Gastroesophageal sphincter (tissue), 3 donors: Measurements from ENCODE around the gene TLX1.

Source experiments
- POLR2A ChIP-seq, 2 donors: fragments of 450-650 bp; IDR thresholded peaks; one replicate each; pipeline ENCODE4 v1.6.1; 2017; ENCODE audit warnings: antibody characterized with exemption in 2 of 2, mild to moderate bottlenecking in 2 of 2, moderate library complexity in 1 of 2
- POLR2AphosphoS5 ChIP-seq: sonication (generic); formaldehyde crosslinking; IDR thresholded peaks from one replicate; pipeline ENCODE4 v1.6.1; 2017; ENCODE audit warnings: antibody characterized with exemption
- TF ChIP-seq, protein P1 (sequence below), 4 experiments: fragments of 200-600 bp in 2 of 4; fragments of 450-650 bp in 2 of 4; sonication (generic) in 1 of 4; IDR thresholded peaks; one replicate each; pipeline ENCODE4 v1.5.1; 2017 to 2019; ENCODE audit warnings: antibody characterized with exemption in 4 of 4, mild to moderate bottlenecking in 2 of 4, moderate library complexity in 2 of 4

DNA sequence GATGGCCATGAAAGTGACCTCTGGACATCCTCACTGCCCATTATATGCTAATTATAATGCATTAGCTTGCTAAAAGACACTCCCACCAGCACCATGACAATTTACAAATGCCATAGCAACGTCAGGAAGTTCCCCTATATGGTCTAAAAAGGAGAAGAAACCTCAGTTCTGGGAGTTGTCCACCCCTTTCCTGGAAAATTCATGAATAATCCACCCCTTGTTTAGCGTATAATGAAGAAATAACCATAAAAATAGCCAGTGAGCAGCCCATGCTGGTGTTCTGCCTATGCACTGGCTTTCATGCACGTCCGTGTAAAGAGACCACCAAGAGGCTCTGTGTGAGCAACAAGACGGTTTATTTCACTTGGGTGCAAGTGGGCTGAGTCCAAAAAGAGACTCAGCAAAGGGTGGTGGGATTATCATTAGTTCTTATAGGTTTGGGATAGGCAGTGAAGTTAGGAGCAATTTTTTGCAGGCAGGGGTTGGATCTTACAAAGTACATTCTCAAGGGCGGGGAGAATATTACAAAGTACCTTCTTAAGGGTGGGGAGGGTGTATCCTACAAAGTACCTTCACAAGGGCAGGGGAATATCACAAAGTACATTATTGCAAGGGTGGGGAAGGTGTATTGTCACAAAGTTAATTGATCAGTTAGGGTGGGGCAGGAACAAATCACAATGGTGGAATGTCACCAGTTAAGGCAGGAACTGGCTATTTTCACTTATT is 52.5 kb downstream of the TLX1 start:
- TF ChIP-seq, protein P1, sequence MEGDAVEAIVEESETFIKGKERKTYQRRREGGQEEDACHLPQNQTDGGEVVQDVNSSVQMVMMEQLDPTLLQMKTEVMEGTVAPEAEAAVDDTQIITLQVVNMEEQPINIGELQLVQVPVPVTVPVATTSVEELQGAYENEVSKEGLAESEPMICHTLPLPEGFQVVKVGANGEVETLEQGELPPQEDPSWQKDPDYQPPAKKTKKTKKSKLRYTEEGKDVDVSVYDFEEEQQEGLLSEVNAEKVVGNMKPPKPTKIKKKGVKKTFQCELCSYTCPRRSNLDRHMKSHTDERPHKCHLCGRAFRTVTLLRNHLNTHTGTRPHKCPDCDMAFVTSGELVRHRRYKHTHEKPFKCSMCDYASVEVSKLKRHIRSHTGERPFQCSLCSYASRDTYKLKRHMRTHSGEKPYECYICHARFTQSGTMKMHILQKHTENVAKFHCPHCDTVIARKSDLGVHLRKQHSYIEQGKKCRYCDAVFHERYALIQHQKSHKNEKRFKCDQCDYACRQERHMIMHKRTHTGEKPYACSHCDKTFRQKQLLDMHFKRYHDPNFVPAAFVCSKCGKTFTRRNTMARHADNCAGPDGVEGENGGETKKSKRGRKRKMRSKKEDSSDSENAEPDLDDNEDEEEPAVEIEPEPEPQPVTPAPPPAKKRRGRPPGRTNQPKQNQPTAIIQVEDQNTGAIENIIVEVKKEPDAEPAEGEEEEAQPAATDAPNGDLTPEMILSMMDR (IDR thresholded peaks at IDR 0.05), result no peak
- no peak for TF ChIP-seq POLR2AphosphoS5
- TF ChIP-seq POLR2A (IDR thresholded peaks at IDR 0.05), result no peak
